K562 (cell line): ENCODE results near the gene B3GAT1. TPM values are rescaled to one million over a fixed set of nuclear protein-coding genes. Genes with fewer than 3 reads are reported as not detected.

Experiments used
- ATAC-seq: fragments of 200-7000 bp; cut with Tn5 transposase; 3 replicates; pipeline ENCODE4 v1.9.1; 2020; ENCODE audit warnings: moderate library complexity
- BruUV-seq: library from RNA; stranded (reverse); fragments of 400-500 nt; replicated peaks from 2 replicates; lab custom pipeline; 2021; lab: Mats Ljungman, UMichigan
- CTCF ChIA-PET: fragments of 300-600 bp; formaldehyde crosslinking; extraction: SDS; loops from one replicate; lab custom pipeline; 2021; ENCODE audit warnings: low intra/inter-chr PET ratio; lab: Yijun Ruan, JAX
- POLR2A ChIA-PET: fragments of 300-600, 350-650 bp; sonication (Branson Sonifier 250); formaldehyde crosslinking; extraction: SDS; loops from one replicate; lab custom pipeline; 2021; ENCODE audit warnings: antibody characterized with exemption, inconsistent platforms; lab: Yijun Ruan, JAX
- DNase-seq, 4 experiments: peaks; one replicate each; pipeline versions ENCODE4 v3.0.0 to v3.0.0-alpha.2; 2011 to 2018; ENCODE audit warnings: low spot score in 3 of 4, mixed read lengths in 3 of 4; ENCODE audit errors: extremely low read depth in 1 of 4
- FAIRE-seq: peaks from 2 replicates; lab custom pipeline; 2011; peaks lifted over from hg19 to GRCh38; lab: Jason Lieb, UNC
- H2AFZ ChIP-seq: 2 replicates; pipeline ENCODE4 v1.6.0; 2011; ENCODE audit warnings: low read depth, low read length, control low read depth, inconsistent platforms
- H3K27ac ChIP-seq: fragments of 200-600 bp; 3 replicates; pipeline ENCODE4 v1.8.0; 2011; ENCODE audit warnings: low read depth, mild to moderate bottlenecking, control low read depth, inconsistent platforms, low read length, moderate library complexity, mixed read lengths; ENCODE audit errors: extremely low read depth
- H3K27me3 ChIP-seq, 2 experiments: fragments of 300-600 bp in 1 of 2; 2 replicates in 1 of 2; 3 replicates in 1 of 2; pipeline versions ENCODE4 v1.6.0 to v1.8.0; 2011; ENCODE audit warnings: inconsistent platforms in 2 of 2, low read length in 2 of 2, mild to moderate bottlenecking in 1 of 2, mixed read lengths in 1 of 2, moderate library complexity in 1 of 2; ENCODE audit not compliant: control insufficient read depth in 2 of 2, insufficient read depth in 2 of 2
- H3K36me3 ChIP-seq: fragments of 300-600 bp; 3 replicates; pipeline ENCODE4 v1.8.0; 2011; ENCODE audit warnings: mild to moderate bottlenecking, low read length, inconsistent platforms; ENCODE audit not compliant: control insufficient read depth, insufficient read depth
- H3K4me1 ChIP-seq, 2 experiments: fragments of 200-600 bp in 1 of 2; replicated peaks in 1 of 2; 2 replicates in 1 of 2; 3 replicates in 1 of 2; pipeline versions ENCODE4 v1.5.1 to v1.8.0; 2011; ENCODE audit warnings: inconsistent platforms in 2 of 2, low read length in 2 of 2, mild to moderate bottlenecking in 1 of 2, mixed read lengths in 1 of 2, moderate library complexity in 1 of 2; ENCODE audit not compliant: control insufficient read depth in 2 of 2, insufficient read depth in 2 of 2
- H3K4me2 ChIP-seq: 2 replicates; pipeline ENCODE4 v1.6.1; 2011; ENCODE audit warnings: low read length, control low read depth, inconsistent platforms, mixed read lengths; ENCODE audit not compliant: insufficient read depth
- H3K4me3 ChIP-seq: fragments of 200-600 bp; sonication (generic), shearing (Covaris generic); 2 replicates; pipeline ENCODE4 v1.5.1; 2016; ENCODE audit warnings: control low read depth, inconsistent platforms
- H3K79me2 ChIP-seq: fragments of 200-600 bp; 3 replicates; pipeline ENCODE4 v1.8.0; 2011; ENCODE audit warnings: low read length, inconsistent platforms; ENCODE audit not compliant: control insufficient read depth, insufficient read depth
- H3K9ac ChIP-seq, 2 experiments: 2 replicates each; pipeline versions ENCODE4 v1.6.0 to v1.6.1; 2011; ENCODE audit warnings: low read depth in 2 of 2, low read length in 2 of 2, control low read depth in 1 of 2, inconsistent platforms in 1 of 2, mild to moderate bottlenecking in 1 of 2, mixed read lengths in 1 of 2; ENCODE audit not compliant: insufficient read depth in 1 of 2
- H3K9me1 ChIP-seq: one replicate; pipeline ENCODE4 v1.6.0; 2011; ENCODE audit warnings: inconsistent platforms, mild to moderate bottlenecking, low read length, moderate library complexity; ENCODE audit not compliant: control insufficient read depth, insufficient read depth
- H3K9me3 ChIP-seq: replicated peaks from 2 replicates; pipeline ENCODE4 v1.5.1; 2011; ENCODE audit warnings: low read depth, low read length, inconsistent platforms; ENCODE audit not compliant: control insufficient read depth, insufficient read depth
- H4K20me1 ChIP-seq: replicated peaks from 2 replicates; pipeline ENCODE4 v1.6.1; 2011; ENCODE audit warnings: low read length, inconsistent platforms, mixed read lengths; ENCODE audit not compliant: control insufficient read depth, insufficient read depth
- ARID1B ChIP-seq: fragments of 450-650 bp; IDR thresholded peaks from 2 replicates; pipeline ENCODE4 v1.6.1; 2016; ENCODE audit warnings: antibody characterized with exemption, mild to moderate bottlenecking, inconsistent platforms
- CBX2 ChIP-seq: fragments of 200-600 bp; sonication (generic); IDR thresholded peaks from one replicate; pipeline ENCODE4 v1.6.1; 2012; ENCODE audit warnings: mild to moderate bottlenecking, low read length, inconsistent platforms; ENCODE audit not compliant: insufficient read depth, poor library complexity, severe bottlenecking
- CREBBP ChIP-seq: IDR thresholded peaks from one replicate; pipeline ENCODE4 v1.6.1; 2012; ENCODE audit warnings: low read depth, mild to moderate bottlenecking, control low read depth, inconsistent platforms, low read length
- CSDE1 ChIP-seq, 2 experiments: fragments of 450-650 bp; IDR thresholded peaks; 2 replicates each; pipeline ENCODE4 v1.6.1; 2016; ENCODE audit warnings: mild to moderate bottlenecking in 1 of 2
- DMBX1 ChIP-seq: fragments of 250-450 bp; sonication (Bioruptor Pico); IDR thresholded peaks from 2 replicates; pipeline ENCODE4 v1.8.0; 2022; ENCODE audit warnings: inconsistent platforms, mild to moderate bottlenecking, moderate library complexity, borderline replicate concordance
- FOXM1 ChIP-seq, 2 experiments: fragments of 450-650 bp in 1 of 2; sonication (generic) in 1 of 2; formaldehyde crosslinking in 1 of 2; IDR thresholded peaks; 2 replicates each; pipeline versions ENCODE4 v1.6.1 to v1.9.0; 2017 to 2022; ENCODE audit warnings: low read depth in 2 of 2, mild to moderate bottlenecking in 2 of 2, missing genetic modification reagents in 1 of 2, moderate library complexity in 1 of 2
- MCM5 ChIP-seq: fragments of 450-650 bp; IDR thresholded peaks from 2 replicates; pipeline ENCODE4 v1.6.1; 2016; ENCODE audit warnings: low read depth
- MIER1 ChIP-seq: fragments of 450-650 bp; IDR thresholded peaks from 2 replicates; pipeline ENCODE4 v1.6.1; 2016; ENCODE audit warnings: antibody characterized with exemption, mild to moderate bottlenecking, low read depth
- POLR2AphosphoS2 ChIP-seq: IDR thresholded peaks from 2 replicates; pipeline ENCODE4 v1.6.1; 2012; ENCODE audit warnings: low read length, improper control_type of control experiment
- PPARD ChIP-seq: fragments of 250-450 bp; sonication (Bioruptor Pico); IDR thresholded peaks from 2 replicates; pipeline ENCODE4 v1.8.0; 2022; ENCODE audit warnings: inconsistent platforms, mild to moderate bottlenecking, moderate library complexity
- SIN3A ChIP-seq, 2 experiments: fragments of 150-350 bp in 1 of 2; IDR thresholded peaks; 2 replicates each; pipeline ENCODE4 v1.6.1; 2011 to 2016; ENCODE audit warnings: borderline replicate concordance in 2 of 2, low read depth in 2 of 2, low read length in 2 of 2, mild to moderate bottlenecking in 2 of 2, moderate library complexity in 2 of 2; ENCODE audit not compliant: control insufficient read depth in 1 of 2
- TAL1 ChIP-seq: fragments of 450-650 bp; IDR thresholded peaks from 2 replicates; pipeline ENCODE4 v1.6.1; 2016; ENCODE audit warnings: mild to moderate bottlenecking
- TOE1 ChIP-seq, 2 experiments: fragments of 450-650 bp in 1 of 2; sonication (generic) in 1 of 2; formaldehyde crosslinking in 1 of 2; IDR thresholded peaks; 2 replicates each; pipeline versions ENCODE4 v1.7.1 to v1.8.0; 2016 to 2022; ENCODE audit warnings: borderline replicate concordance in 2 of 2, mild to moderate bottlenecking in 2 of 2, antibody characterized with exemption in 1 of 2, inconsistent platforms in 1 of 2, low read depth in 1 of 2, missing genetic modification reagents in 1 of 2, moderate library complexity in 1 of 2
- ZNF146 ChIP-seq: IDR thresholded peaks from one replicate; pipeline ENCODE4 v1.6.1; 2018; ENCODE audit warnings: missing compliant biosample characterization; ENCODE audit not compliant: unreplicated experiment
- WGBS: fragments of 100-300 bp; shearing (Covaris generic); methylation state at CpG from one replicate; pipeline ENCODE4 v1.1.6; 2016; ENCODE audit warnings: low coverage, mixed read lengths; ENCODE audit not compliant: insufficient coverage; ENCODE audit errors: missing lambda C conversion rate; 5-methylcytosine and 5-hydroxymethylcytosine counted together
- in situ Hi-C: fragments of 300-500 bp; cut with MboI; formaldehyde crosslinking; loops from 4 replicates; pipeline ENCODE4 v1.15.0; 2018; ENCODE audit warnings: inconsistent platforms, mixed read lengths
- intact Hi-C: fragments of 100-400 bp; cut with micrococcal nuclease; formaldehyde crosslinking; loops from 2 replicates; pipeline ENCODE4 v1.14.2; 2022
- polyA plus RNA-seq, 8 experiments: library from polyadenylated mRNA; depleted of rRNA in 4 of 8; stranded (reverse) in 5 of 8; unstranded in 3 of 8; fragments of >200 nt; fragmentation: Nextera tagmentation in 2 of 8; fragmentation: Illumina TruSeq in 1 of 8; extraction: Ambion mirVana in 2 of 8; extraction: Trizol in 1 of 8; gene quantifications; 2 replicates each; pipeline versions ENCODE4 v1.2.1 to v1.2.3, GENCODE V29; 2011 to 2014; ENCODE audit warnings: inconsistent platforms in 1 of 8, missing spikeins in 1 of 8
- total RNA-seq, 7 experiments: library from RNA; depleted of rRNA in 6 of 7; stranded (reverse); fragments of >200 nt in 6 of 7; fragmentation: Illumina TruSeq in 2 of 7; extraction: Trizol in 2 of 7; gene quantifications; 2 replicates each; pipeline versions ENCODE4 v1.2.1 to v1.2.3, GENCODE V29; 2011 to 2021; ENCODE audit warnings: low replicate concordance in 1 of 7
- TF ChIP-seq, protein P1 (sequence below): sonication (generic); formaldehyde crosslinking; IDR thresholded peaks from 2 replicates; pipeline ENCODE4 v1.8.0; 2022; ENCODE audit warnings: mild to moderate bottlenecking, missing genetic modification reagents, borderline replicate concordance
- TF ChIP-seq, protein P2 (sequence below): fragments of 450-650 bp; formaldehyde crosslinking; IDR thresholded peaks from 2 replicates; pipeline ENCODE4 v1.4.0; 2020; ENCODE audit warnings: mild to moderate bottlenecking, moderate library complexity

The B3GAT1 gene
- total and polyA plus RNA-seq, 9 of the 15 experiments (the other 6 are each of a cell fraction or from before 2014, with no cell fraction given) = 0.01 to 0.53 (median 0.14) TPM; not detected in 1

DNA sequence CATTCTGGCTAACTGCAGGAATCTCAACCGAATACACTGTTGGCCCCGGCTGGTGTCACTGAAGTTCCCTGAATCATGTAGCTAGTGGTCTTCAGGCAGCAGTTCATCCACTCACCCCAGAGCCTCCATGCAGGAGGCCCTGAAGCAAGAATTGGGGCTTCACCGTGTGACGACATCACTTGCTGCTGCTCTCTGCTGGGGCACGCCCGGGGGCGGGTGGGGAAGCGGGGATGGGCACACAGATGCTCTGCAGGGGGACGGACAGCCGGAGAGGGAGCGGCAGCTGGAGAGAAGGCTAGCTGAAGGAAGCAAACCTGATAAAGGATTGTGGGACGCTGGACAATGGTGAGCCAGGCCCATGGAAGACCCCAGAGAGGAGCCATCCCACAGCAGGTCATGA, 17.0 kb downstream of the B3GAT1 start:
- DNase-seq (no peak), ATAC-seq (no peak), FAIRE-seq (no peak)
- no peak overlapping the region for H2AFZ ChIP-seq
- TF ChIP-seq CBX2 (no peak), MIER1 (no peak), ARID1B (no peak), TOE1 (IDR thresholded peaks at IDR 0.05; ENCODE audit: borderline replicate concordance) (no peak), TOE1 (CRISPR knock-in tag; IDR thresholded peaks at IDR 0.05; ENCODE audit: borderline replicate concordance, low read depth) (no peak), CREBBP (no peak), CSDE1 (IDR thresholded peaks at IDR 0.05) (no peak), SIN3A (IDR thresholded peaks at IDR 0.05; ENCODE audit: borderline replicate concordance in 2 of 2, control insufficient read depth in 1 of 2, low read depth in 2 of 2, low read length in 2 of 2) (no peak), TAL1 (no peak), FOXM1 (IDR thresholded peaks at IDR 0.05; ENCODE audit: low read depth) (no peak), FOXM1 (CRISPR knock-in tag; IDR thresholded peaks at IDR 0.05; ENCODE audit: low read depth) (no peak), MCM5 (no peak), DMBX1 (CRISPR knock-in tag) (no peak), POLR2AphosphoS2 (no peak), ZNF146 (CRISPR knock-in tag) (no peak), PPARD (CRISPR knock-in tag) (no peak)
- TF ChIP-seq, protein P1, sequence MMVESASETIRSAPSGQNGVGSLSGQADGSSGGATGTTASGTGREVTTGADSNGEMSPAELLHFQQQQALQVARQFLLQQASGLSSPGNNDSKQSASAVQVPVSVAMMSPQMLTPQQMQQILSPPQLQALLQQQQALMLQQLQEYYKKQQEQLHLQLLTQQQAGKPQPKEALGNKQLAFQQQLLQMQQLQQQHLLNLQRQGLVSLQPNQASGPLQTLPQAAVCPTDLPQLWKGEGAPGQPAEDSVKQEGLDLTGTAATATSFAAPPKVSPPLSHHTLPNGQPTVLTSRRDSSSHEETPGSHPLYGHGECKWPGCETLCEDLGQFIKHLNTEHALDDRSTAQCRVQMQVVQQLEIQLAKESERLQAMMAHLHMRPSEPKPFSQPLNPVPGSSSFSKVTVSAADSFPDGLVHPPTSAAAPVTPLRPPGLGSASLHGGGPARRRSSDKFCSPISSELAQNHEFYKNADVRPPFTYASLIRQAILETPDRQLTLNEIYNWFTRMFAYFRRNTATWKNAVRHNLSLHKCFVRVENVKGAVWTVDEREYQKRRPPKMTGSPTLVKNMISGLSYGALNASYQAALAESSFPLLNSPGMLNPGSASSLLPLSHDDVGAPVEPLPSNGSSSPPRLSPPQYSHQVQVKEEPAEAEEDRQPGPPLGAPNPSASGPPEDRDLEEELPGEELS (CRISPR knock-in tag) = no peak
- TF ChIP-seq, protein P2, sequence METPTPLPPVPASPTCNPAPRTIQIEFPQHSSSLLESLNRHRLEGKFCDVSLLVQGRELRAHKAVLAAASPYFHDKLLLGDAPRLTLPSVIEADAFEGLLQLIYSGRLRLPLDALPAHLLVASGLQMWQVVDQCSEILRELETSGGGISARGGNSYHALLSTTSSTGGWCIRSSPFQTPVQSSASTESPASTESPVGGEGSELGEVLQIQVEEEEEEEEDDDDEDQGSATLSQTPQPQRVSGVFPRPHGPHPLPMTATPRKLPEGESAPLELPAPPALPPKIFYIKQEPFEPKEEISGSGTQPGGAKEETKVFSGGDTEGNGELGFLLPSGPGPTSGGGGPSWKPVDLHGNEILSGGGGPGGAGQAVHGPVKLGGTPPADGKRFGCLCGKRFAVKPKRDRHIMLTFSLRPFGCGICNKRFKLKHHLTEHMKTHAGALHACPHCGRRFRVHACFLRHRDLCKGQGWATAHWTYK = no peak
- H3K79me2 ChIP-seq = no peaks in the 10 kb centered on the region
- H3K27me3 ChIP-seq = peaks cover 6 to 80% of the 10 kb centered on the region in 2 experiments
- no TSS peak for BruUV-seq
- H4K20me1 ChIP-seq = peaks cover 17% of the 10 kb centered on the region; the same call in 1 of the 2 replicates
- no peak overlapping the region for H3K27ac ChIP-seq
- WGBS = 14% methylated on average over 11 of the region's 12 CpGs
- intact Hi-C loops = loop anchor here (10.0 kb wide), 1 partner anchor 330 kb away; no protein-coding TSS in a partner anchor
- H3K9ac ChIP-seq = no peak overlapping the region
- in situ Hi-C loops = no loop called here
- CTCF ChIA-PET = no interaction called here
- H3K9me1 ChIP-seq = no peaks in the 10 kb centered on the region
- no peak overlapping the region for H3K4me2 ChIP-seq
- no peaks in the 10 kb centered on the region for H3K4me1 ChIP-seq
- POLR2A ChIA-PET = no interaction called here
- no peak overlapping the region for H3K4me3 ChIP-seq
- no peaks in the 10 kb centered on the region for H3K9me3 ChIP-seq
- H3K36me3 ChIP-seq = no peaks in the 10 kb centered on the region
